ENCODE measurements around the gene CRYGA. TPM values are rescaled to one million over a fixed set of nuclear protein-coding genes. Genes with fewer than 3 reads are reported as not detected.

Gene CRYGA
- polyA plus RNA-seq, 1 donor (not counting 4 experiments of a cell fraction or from before 2014, with no cell fraction given) = not detected

- Histone ChIP-seq H3K27me3 (ENCODE audit: control insufficient read depth, extremely low read depth, insufficient read depth, low read length) (no peaks in the 10 kb centered on the region), H3K79me2 (ENCODE audit: control insufficient read depth, insufficient read depth, low read length) (no peaks in the 10 kb centered on the region), H3K4me1 (ENCODE audit: control insufficient read depth, extremely low read depth, insufficient read depth, low read length) (peaks cover 8% of the 10 kb centered on the region), H3K9ac (ENCODE audit: control insufficient read depth, extremely low read depth, insufficient read depth, low read length) (no peak overlapping the region), H3K9me3 (ENCODE audit: control insufficient read depth, low read depth, low read length) (no peaks in the 10 kb centered on the region), H2AFZ (ENCODE audit: control insufficient read depth, low read length) (no peak overlapping the region), H3K4me2 (ENCODE audit: control insufficient read depth, extremely low read depth, insufficient read depth, low read depth, low read length) (no peak overlapping the region), H3K4me3 (ENCODE audit: control insufficient read depth in 2 of 3, extremely low read depth in 1 of 3, insufficient read depth in 2 of 3, low read depth in 1 of 3, low read length in 3 of 3) (no peak overlapping the region), H4K20me1 (ENCODE audit: control insufficient read depth, extremely low read depth, insufficient read depth, low read length) (no peaks in the 10 kb centered on the region), H3K9me1 (ENCODE audit: control insufficient read depth, extremely low read depth, insufficient read depth, low read length) (no peaks in the 10 kb centered on the region), H3K36me3 (ENCODE audit: control insufficient read depth in 2 of 2, extremely low read depth in 1 of 2, insufficient read depth in 2 of 2, low read length in 2 of 2) (no peaks in the 10 kb centered on the region), H3K27ac (ENCODE audit: control insufficient read depth, insufficient read depth, low read length) (no peak overlapping the region)
- TF ChIP-seq CTCF (optimal IDR thresholded peaks at IDR 0.05 in 1 of 3, IDR thresholded peaks at IDR 0.05 in 1 of 3, conservative IDR thresholded peaks at IDR 0.05 in 1 of 3; ENCODE audit: extremely low read depth in 1 of 3, insufficient read depth in 2 of 3, low read length in 3 of 3) = no peak
- no peak for TF ChIP-seq EZH2 (IDR thresholded peaks at IDR 0.05; ENCODE audit: low read length)
- DNase-seq (ENCODE audit: low read depth, low spot score) (no peak), FAIRE-seq (no peak)
- dilution Hi-C loops (cut with MboI; ENCODE audit: extremely low pct_ligation_motif_present, low sequenced_read_pairs) = no loop called here
These were observed 32.7 kb downstream of the CRYGA start for GRCh38 chr2:208130712-208131110.

- Histone ChIP-seq H3K4me3 (ENCODE audit: control insufficient read depth in 2 of 3, extremely low read depth in 1 of 3, insufficient read depth in 2 of 3, low read depth in 1 of 3, low read length in 3 of 3) (no peak within 1 kb of the TSS), H3K27me3 (ENCODE audit: control insufficient read depth, extremely low read depth, insufficient read depth, low read length) (no peaks in the 10 kb centered on the region), H3K27ac (ENCODE audit: control insufficient read depth, insufficient read depth, low read length) (no peak within 1 kb of the TSS), H3K4me1 (ENCODE audit: control insufficient read depth, extremely low read depth, insufficient read depth, low read length) (peaks cover 8% of the 10 kb centered on the region), H4K20me1 (ENCODE audit: control insufficient read depth, extremely low read depth, insufficient read depth, low read length) (no peaks in the 10 kb centered on the region), H3K9me1 (ENCODE audit: control insufficient read depth, extremely low read depth, insufficient read depth, low read length) (no peaks in the 10 kb centered on the region), H3K9me3 (ENCODE audit: control insufficient read depth, low read depth, low read length) (no peaks in the 10 kb centered on the region), H3K4me2 (ENCODE audit: control insufficient read depth, extremely low read depth, insufficient read depth, low read depth, low read length) (no peak within 1 kb of the TSS), H3K36me3 (ENCODE audit: control insufficient read depth in 2 of 2, extremely low read depth in 1 of 2, insufficient read depth in 2 of 2, low read length in 2 of 2) (no peaks in the 10 kb centered on the region), H3K79me2 (ENCODE audit: control insufficient read depth, insufficient read depth, low read length) (no peaks in the 10 kb centered on the region), H3K9ac (ENCODE audit: control insufficient read depth, extremely low read depth, insufficient read depth, low read length) (no peak within 1 kb of the TSS), H2AFZ (ENCODE audit: control insufficient read depth, low read length) (no peak within 1 kb of the TSS)
- no peak for TF ChIP-seq EZH2 (IDR thresholded peaks at IDR 0.05; ENCODE audit: low read length)
- TF ChIP-seq CTCF (optimal IDR thresholded peaks at IDR 0.05 in 1 of 3, IDR thresholded peaks at IDR 0.05 in 1 of 3, conservative IDR thresholded peaks at IDR 0.05 in 1 of 3; ENCODE audit: extremely low read depth in 1 of 3, insufficient read depth in 2 of 3, low read length in 3 of 3) = no peak
- FAIRE-seq = peak; percentile 89
- dilution Hi-C loops (cut with MboI; ENCODE audit: extremely low pct_ligation_motif_present, low sequenced_read_pairs) = no loop called here
- DNase-seq (ENCODE audit: low read depth, low spot score) = no peak
These were observed 33.4 kb downstream of the CRYGA start, which contains the start of gene CRYGC for GRCh38 chr2:208129744-208130711. Gene CRYGC (minus strand): TSS chr2:208129828. CDS start chr2:208129792, 36 bp downstream.

All from keratinocyte (primary cell).